Measurements from ENCODE around the gene SUFU. TPM values are rescaled to one million over a fixed set of nuclear protein-coding genes. Genes with fewer than 3 reads are reported as not detected.

SUFU gene
- total RNA-seq, 1 donor from 2014 or later: 11.5 TPM

DNA sequence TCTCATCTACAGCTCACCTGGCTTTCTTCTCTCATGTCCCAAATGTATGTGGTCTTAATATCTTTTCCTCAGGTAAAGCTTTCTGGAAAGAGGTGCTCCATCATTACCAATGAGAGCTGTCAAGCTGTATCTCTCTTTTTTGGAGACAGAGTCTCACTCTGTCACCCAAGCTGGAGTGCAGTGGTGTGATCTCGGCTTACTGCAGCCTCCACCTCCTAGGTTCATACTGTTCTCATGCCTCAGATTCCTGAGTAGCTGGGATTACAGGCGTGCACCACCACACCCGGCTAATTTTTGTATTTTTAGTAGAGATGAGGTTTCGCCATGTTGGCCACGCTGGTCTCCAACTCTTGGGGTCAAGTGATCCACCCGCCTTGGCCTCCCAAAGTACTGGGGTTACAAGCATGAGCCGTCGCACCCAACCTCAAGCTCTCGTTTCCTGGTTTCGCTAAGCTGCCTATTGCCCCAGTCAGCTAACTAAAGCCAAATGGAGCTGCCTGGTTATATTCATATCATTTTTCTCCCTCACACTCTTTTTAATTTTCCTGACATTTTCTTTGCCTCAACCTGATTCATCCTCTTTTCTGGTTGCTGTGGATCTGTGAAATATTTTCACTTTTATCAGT is 60.5 kb downstream of the SUFU start:
- DNase-seq (ENCODE audit: low spot score): no peak
- H3K4me1 ChIP-seq: no peaks in the 10 kb centered on the region
- peaks cover 48% of the 10 kb centered on the region for H4K20me1 ChIP-seq (ENCODE audit: low read depth)

DNA sequence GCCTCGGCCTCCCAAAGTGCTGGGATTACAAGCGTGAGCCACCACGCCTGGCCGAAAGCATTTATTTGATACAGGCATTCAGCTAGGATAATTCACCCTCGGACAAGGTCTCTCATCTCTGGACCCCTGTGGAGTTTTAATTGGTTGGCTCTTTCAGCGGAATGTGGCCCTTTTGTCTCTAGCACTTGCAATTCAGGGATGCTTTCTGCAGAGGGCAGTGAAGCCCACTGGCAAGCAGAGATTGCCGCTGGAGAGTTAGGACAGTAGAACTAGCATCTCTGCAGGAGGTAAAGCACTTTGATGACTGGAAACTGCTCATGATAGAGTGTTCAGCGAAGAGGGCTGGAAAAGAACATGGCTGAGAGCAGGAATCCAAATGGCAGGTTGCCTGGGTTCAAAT is 62.0 kb downstream of the SUFU start:
- H3K4me2 ChIP-seq: no peak overlapping the region
- peaks cover 46% of the 10 kb centered on the region for H4K20me1 ChIP-seq (ENCODE audit: low read depth)
- H3K27ac ChIP-seq: no peak overlapping the region
- Mint-ChIP-seq H3K9me3 (no peaks in the 10 kb centered on the region), H3K27ac (no peak overlapping the region), H3K27me3 (ENCODE audit: insufficient read depth, low read depth) (peaks cover 10% of the 10 kb centered on the region), H3K36me3 (peaks cover 17% of the 10 kb centered on the region), H3K4me3 (no peak overlapping the region), H3K4me1 (no peaks in the 10 kb centered on the region)
- H3K4me3 ChIP-seq: no peak overlapping the region
- H3K27me3 ChIP-seq: no peaks in the 10 kb centered on the region
- no peaks in the 10 kb centered on the region for H3K36me3 ChIP-seq
- no peaks in the 10 kb centered on the region for H3K9me3 ChIP-seq (ENCODE audit: low read depth)
- TF ChIP-seq, protein P1, sequence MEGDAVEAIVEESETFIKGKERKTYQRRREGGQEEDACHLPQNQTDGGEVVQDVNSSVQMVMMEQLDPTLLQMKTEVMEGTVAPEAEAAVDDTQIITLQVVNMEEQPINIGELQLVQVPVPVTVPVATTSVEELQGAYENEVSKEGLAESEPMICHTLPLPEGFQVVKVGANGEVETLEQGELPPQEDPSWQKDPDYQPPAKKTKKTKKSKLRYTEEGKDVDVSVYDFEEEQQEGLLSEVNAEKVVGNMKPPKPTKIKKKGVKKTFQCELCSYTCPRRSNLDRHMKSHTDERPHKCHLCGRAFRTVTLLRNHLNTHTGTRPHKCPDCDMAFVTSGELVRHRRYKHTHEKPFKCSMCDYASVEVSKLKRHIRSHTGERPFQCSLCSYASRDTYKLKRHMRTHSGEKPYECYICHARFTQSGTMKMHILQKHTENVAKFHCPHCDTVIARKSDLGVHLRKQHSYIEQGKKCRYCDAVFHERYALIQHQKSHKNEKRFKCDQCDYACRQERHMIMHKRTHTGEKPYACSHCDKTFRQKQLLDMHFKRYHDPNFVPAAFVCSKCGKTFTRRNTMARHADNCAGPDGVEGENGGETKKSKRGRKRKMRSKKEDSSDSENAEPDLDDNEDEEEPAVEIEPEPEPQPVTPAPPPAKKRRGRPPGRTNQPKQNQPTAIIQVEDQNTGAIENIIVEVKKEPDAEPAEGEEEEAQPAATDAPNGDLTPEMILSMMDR (IDR thresholded peaks at IDR 0.05): peak; percentile 54
- TF ChIP-seq EZH2phosphoT487 (IDR thresholded peaks at IDR 0.05): no peak
- peaks cover 8% of the 10 kb centered on the region for H3F3A ChIP-seq (ENCODE audit: low read depth)
- H2AFZ ChIP-seq (replicated peaks): no peak overlapping the region
- H3K9ac ChIP-seq: no peak overlapping the region
- peak; percentile 85 for DNase-seq (ENCODE audit: low spot score)
- no peaks in the 10 kb centered on the region for H3K4me1 ChIP-seq
- H3K79me2 ChIP-seq (ENCODE audit: low read depth): no peaks in the 10 kb centered on the region

More for the DNA sequence above, 60.5 kb downstream of the SUFU start:
- Histone ChIP-seq H3K27me3 (no peaks in the 10 kb centered on the region), H3K9me3 (ENCODE audit: low read depth) (no peaks in the 10 kb centered on the region), H3K36me3 (no peaks in the 10 kb centered on the region), H3K9ac (no peak overlapping the region), H3F3A (ENCODE audit: low read depth) (peaks cover 8% of the 10 kb centered on the region), H3K4me2 (no peak overlapping the region), H3K79me2 (ENCODE audit: low read depth) (no peaks in the 10 kb centered on the region), H2AFZ (replicated peaks) (no peak overlapping the region), H3K4me3 (no peak overlapping the region), H3K27ac (no peak overlapping the region)
- H3K4me1 Mint-ChIP-seq: no peaks in the 10 kb centered on the region
- no peak for TF ChIP-seq EZH2 (IDR thresholded peaks at IDR 0.05)
- TF ChIP-seq, protein P1 (IDR thresholded peaks at IDR 0.05): no peak
- TF ChIP-seq EZH2phosphoT487 (IDR thresholded peaks at IDR 0.05): no peak
- no peaks in the 10 kb centered on the region for H3K9me3 Mint-ChIP-seq
- H3K36me3 Mint-ChIP-seq: peaks cover 17% of the 10 kb centered on the region
- H3K27me3 Mint-ChIP-seq (ENCODE audit: insufficient read depth, low read depth): peaks cover 7% of the 10 kb centered on the region
- no peak overlapping the region for H3K27ac Mint-ChIP-seq
- H3K4me3 Mint-ChIP-seq: no peak overlapping the region

- Histone ChIP-seq H3K27ac (no peak overlapping the region), H3K4me2 (no peak overlapping the region), H3F3A (ENCODE audit: low read depth) (peaks cover 23% of the 10 kb centered on the region), H3K27me3 (no peaks in the 10 kb centered on the region), H3K36me3 (no peaks in the 10 kb centered on the region), H2AFZ (replicated peaks) (no peak overlapping the region), H4K20me1 (ENCODE audit: low read depth) (peaks cover 50% of the 10 kb centered on the region), H3K9me3 (ENCODE audit: low read depth) (no peaks in the 10 kb centered on the region), H3K9ac (no peak overlapping the region), H3K79me2 (ENCODE audit: low read depth) (peaks cover 28% of the 10 kb centered on the region), H3K4me1 (peaks cover 39% of the 10 kb centered on the region), H3K4me3 (no peak overlapping the region)
- peaks cover 2% of the 10 kb centered on the region for H3K27me3 Mint-ChIP-seq (ENCODE audit: insufficient read depth, low read depth)
- no peaks in the 10 kb centered on the region for H3K36me3 Mint-ChIP-seq
- H3K9me3 Mint-ChIP-seq: no peaks in the 10 kb centered on the region
- TF ChIP-seq EZH2phosphoT487 (IDR thresholded peaks at IDR 0.05): no peak
- TF ChIP-seq, protein P1 (IDR thresholded peaks at IDR 0.05): no peak
- TF ChIP-seq EZH2 (IDR thresholded peaks at IDR 0.05): no peak
- no peak overlapping the region for H3K4me3 Mint-ChIP-seq
- peaks cover 48% of the 10 kb centered on the region for H3K4me1 Mint-ChIP-seq
- H3K27ac Mint-ChIP-seq: peak overlapping the region; percentile 91
- no peak for DNase-seq (ENCODE audit: low spot score)
Measured at GRCh38 chr10:102578782-102579181, 75.0 kb downstream of the SUFU start.
